HCT116 (cell line): ENCODE results near the gene HK3.

Experiments
- ELF1 ChIP-seq: IDR thresholded peaks from 2 replicates; pipeline ENCODE4 v1.6.1; 2012; ENCODE audit warnings: low read depth, borderline replicate concordance
- EZH2 ChIP-seq: fragments of 200-600 bp; sonication (generic); IDR thresholded peaks from 2 replicates; pipeline ENCODE4 v1.6.1; 2017; ENCODE audit warnings: antibody characterized with exemption, mixed run types
- POLR2A ChIP-seq: IDR thresholded peaks from 2 replicates; pipeline ENCODE4 v1.7.0; 2011; ENCODE audit warnings: borderline replicate concordance; ENCODE audit not compliant: insufficient read depth, insufficient read length; ENCODE audit errors: extremely low read depth
- POLR2AphosphoS5 ChIP-seq: IDR thresholded peaks from 2 replicates; pipeline ENCODE4 v1.6.1; 2011; ENCODE audit warnings: mild to moderate bottlenecking, low read depth, low read length, moderate library complexity
- RAD21 ChIP-seq: IDR thresholded peaks from 2 replicates; pipeline ENCODE4 v1.6.1; 2012; ENCODE audit warnings: low read depth, mild to moderate bottlenecking
- ZNF274 ChIP-seq: fragments of 200-500 bp; sonication (Bioruptor generic); IDR thresholded peaks from 2 replicates; pipeline ENCODE4 v1.6.1; 2014; ENCODE audit warnings: mild to moderate bottlenecking, low read depth, low read length, inconsistent platforms
- TF ChIP-seq, protein P1 (sequence below), 3 experiments: fragments of 200-600 bp in 1 of 3; sonication (generic) in 1 of 3; IDR thresholded peaks in 2 of 3; conservative IDR thresholded peaks in 1 of 3; 2 replicates each; pipeline ENCODE4 v1.5.1; 2012 to 2017; ENCODE audit warnings: low read depth in 2 of 3, low read length in 2 of 3, antibody characterized with exemption in 1 of 3, borderline replicate concordance in 1 of 3, control low read depth in 1 of 3, mild to moderate bottlenecking in 1 of 3, mixed read lengths in 1 of 3, mixed run types in 1 of 3, moderate library complexity in 1 of 3; ENCODE audit not compliant: insufficient read depth in 1 of 3
- TF ChIP-seq, protein P2 (sequence below): IDR thresholded peaks from 2 replicates; pipeline ENCODE4 v1.6.1; 2012
- TF ChIP-seq, protein P3 (sequence below): IDR thresholded peaks from 2 replicates; pipeline ENCODE4 v1.6.1; 2011; ENCODE audit warnings: mild to moderate bottlenecking, low read length, moderate library complexity; ENCODE audit not compliant: insufficient replicate concordance; ENCODE audit errors: extremely low read depth

DNA sequence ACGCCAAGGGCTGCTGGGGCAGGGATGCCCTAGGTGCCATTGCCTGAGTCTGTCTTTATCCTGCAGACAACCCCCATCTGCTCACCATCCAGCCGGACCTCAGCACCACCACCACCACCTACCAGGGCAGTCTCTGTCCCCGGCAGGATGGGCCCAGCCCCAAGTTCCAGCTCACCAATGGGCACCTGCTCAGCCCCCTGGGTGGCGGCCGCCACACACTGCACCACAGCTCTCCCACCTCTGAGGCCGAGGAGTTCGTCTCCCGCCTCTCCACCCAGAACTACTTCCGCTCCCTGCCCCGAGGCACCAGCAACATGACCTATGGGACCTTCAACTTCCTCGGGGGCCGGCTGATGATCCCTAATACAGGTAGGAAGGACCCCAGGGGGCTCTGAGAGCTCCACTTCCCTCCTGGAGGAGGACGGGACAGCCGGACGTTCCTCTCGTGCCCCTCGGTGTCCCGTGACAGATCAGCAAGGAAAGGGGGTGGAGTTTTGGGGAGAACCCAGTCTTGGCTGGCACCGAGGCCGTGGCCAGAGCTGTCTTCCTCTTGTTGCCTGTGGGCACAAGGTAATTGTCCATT lies 24.9 kb downstream of the HK3 start:
- no peak for TF ChIP-seq POLR2A
- TF ChIP-seq, protein P1, sequence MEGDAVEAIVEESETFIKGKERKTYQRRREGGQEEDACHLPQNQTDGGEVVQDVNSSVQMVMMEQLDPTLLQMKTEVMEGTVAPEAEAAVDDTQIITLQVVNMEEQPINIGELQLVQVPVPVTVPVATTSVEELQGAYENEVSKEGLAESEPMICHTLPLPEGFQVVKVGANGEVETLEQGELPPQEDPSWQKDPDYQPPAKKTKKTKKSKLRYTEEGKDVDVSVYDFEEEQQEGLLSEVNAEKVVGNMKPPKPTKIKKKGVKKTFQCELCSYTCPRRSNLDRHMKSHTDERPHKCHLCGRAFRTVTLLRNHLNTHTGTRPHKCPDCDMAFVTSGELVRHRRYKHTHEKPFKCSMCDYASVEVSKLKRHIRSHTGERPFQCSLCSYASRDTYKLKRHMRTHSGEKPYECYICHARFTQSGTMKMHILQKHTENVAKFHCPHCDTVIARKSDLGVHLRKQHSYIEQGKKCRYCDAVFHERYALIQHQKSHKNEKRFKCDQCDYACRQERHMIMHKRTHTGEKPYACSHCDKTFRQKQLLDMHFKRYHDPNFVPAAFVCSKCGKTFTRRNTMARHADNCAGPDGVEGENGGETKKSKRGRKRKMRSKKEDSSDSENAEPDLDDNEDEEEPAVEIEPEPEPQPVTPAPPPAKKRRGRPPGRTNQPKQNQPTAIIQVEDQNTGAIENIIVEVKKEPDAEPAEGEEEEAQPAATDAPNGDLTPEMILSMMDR (IDR thresholded peaks at IDR 0.05 in 2 of 3, conservative IDR thresholded peaks at IDR 0.05 in 1 of 3; ENCODE audit: borderline replicate concordance in 1 of 3, insufficient read depth in 1 of 3, low read depth in 2 of 3, low read length in 2 of 3), result no peak
- TF ChIP-seq, protein P2, sequence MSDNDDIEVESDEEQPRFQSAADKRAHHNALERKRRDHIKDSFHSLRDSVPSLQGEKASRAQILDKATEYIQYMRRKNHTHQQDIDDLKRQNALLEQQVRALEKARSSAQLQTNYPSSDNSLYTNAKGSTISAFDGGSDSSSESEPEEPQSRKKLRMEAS, result no peak
- TF ChIP-seq EZH2, result no peak
- no peak for TF ChIP-seq ZNF274
- no peak for TF ChIP-seq RAD21
- no peak for TF ChIP-seq POLR2AphosphoS5
- no peak for TF ChIP-seq ELF1
- TF ChIP-seq, protein P3, sequence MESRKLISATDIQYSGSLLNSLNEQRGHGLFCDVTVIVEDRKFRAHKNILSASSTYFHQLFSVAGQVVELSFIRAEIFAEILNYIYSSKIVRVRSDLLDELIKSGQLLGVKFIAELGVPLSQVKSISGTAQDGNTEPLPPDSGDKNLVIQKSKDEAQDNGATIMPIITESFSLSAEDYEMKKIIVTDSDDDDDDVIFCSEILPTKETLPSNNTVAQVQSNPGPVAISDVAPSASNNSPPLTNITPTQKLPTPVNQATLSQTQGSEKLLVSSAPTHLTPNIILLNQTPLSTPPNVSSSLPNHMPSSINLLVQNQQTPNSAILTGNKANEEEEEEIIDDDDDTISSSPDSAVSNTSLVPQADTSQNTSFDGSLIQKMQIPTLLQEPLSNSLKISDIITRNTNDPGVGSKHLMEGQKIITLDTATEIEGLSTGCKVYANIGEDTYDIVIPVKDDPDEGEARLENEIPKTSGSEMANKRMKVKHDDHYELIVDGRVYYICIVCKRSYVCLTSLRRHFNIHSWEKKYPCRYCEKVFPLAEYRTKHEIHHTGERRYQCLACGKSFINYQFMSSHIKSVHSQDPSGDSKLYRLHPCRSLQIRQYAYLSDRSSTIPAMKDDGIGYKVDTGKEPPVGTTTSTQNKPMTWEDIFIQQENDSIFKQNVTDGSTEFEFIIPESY, result no peak
